ENCODE measurements around the gene SLC22A31.

- TF ChIP-seq EZH2 (IDR thresholded peaks at IDR 0.05; ENCODE audit: insufficient read depth, poor library complexity, severe bottlenecking) = no peak
- TF ChIP-seq EZH2phosphoT487 (IDR thresholded peaks at IDR 0.05; ENCODE audit: insufficient read depth, low read depth) = no peak
Measured at GRCh38 chr16:89161763-89162713, 38.3 kb downstream of the SLC22A31 start.

Measured in GM23248 (cell line).